Activated T-cell treated with anti-CD3 and anti-CD28 coated beads, Interleukin-2, amount 50 U/mL, for 24 hours (primary cell): Measurements from ENCODE around the gene OR4F17.
"Not testable (repeated sequence)": the region's sequence is repeated elsewhere in the genome, so short reads cannot be mapped to it uniquely, and the experiment has no call there.

Source experiments
- DNase-seq: peaks from one replicate; pipeline ENCODE4 v3.0.0-alpha.2; 2020
- H3K27ac Mint-ChIP-seq: 2 replicates; pipeline ENCODE4 v1.8.0; 2020; ENCODE audit warnings: mild to moderate bottlenecking, mixed read lengths
- H3K27me3 Mint-ChIP-seq: 2 replicates; pipeline ENCODE4 v1.8.0; 2020; ENCODE audit warnings: mixed read lengths
- H3K36me3 Mint-ChIP-seq: 2 replicates; pipeline ENCODE4 v1.8.0; 2020; ENCODE audit warnings: low read depth, mixed read lengths
- H3K4me1 Mint-ChIP-seq: 2 replicates; pipeline ENCODE4 v1.8.0; 2020; ENCODE audit warnings: low read depth, mixed read lengths
- H3K4me3 Mint-ChIP-seq: 2 replicates; pipeline ENCODE4 v1.8.0; 2020; ENCODE audit warnings: mild to moderate bottlenecking, moderate library complexity, mixed read lengths
- H3K9me3 Mint-ChIP-seq: 2 replicates; pipeline ENCODE4 v1.8.0; 2020; ENCODE audit warnings: mixed read lengths

OR4F17 gene, protein sequence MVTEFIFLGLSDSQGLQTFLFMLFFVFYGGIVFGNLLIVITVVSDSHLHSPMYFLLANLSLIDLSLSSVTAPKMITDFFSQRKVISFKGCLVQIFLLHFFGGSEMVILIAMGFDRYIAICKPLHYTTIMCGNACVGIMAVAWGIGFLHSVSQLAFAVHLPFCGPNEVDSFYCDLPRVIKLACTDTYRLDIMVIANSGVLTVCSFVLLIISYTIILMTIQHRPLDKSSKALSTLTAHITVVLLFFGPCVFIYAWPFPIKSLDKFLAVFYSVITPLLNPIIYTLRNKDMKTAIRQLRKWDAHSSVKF

DNA sequence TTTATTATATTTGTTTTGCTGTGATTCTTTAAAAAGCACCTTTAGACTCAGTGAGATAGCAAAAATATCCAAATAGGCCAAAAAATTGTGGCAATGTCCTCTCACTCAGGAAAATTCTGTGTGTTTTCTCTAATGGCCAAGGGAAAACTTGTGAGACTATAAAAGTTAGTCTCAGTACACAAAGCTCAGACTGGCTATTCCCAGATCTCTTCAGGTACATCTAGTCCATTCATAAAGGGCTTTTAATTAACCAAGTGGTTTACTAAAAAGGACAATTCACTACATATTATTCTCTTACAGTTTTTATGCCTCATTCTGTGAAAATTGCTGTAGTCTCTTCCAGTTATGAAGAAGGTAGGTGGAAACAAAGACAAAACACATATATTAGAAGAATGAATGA is at the start of gene OR4F17:
TSS of gene OR4F17 (plus strand) at position 301 of the 400 bp plus-strand sequence. CDS start 3,575 bp downstream, outside the sequence.
- H3K9me3 Mint-ChIP-seq, H3K4me3 Mint-ChIP-seq, H3K4me1 Mint-ChIP-seq, H3K27ac Mint-ChIP-seq, H3K27me3 Mint-ChIP-seq, DNase-seq, H3K36me3 Mint-ChIP-seq: not testable (repeated sequence)

DNA sequence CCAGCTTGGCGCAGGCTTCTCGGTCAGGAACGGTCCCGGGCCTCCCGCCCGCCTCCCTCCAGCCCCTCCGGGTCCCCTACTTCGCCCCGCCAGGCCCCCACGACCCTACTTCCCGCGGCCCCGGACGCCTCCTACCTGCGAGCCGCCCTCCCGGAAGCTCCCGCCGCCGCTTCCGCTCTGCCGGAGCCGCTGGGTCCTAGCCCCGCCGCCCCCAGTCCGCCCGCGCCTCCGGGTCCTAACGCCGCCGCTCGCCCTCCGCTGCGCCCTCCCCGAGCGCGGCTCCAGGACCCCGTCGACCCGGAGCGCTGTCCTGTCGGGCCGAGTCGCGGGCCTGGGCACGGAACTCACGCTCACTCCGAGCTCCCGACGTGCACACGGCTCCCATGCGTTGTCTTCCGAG is 36.1 kb upstream of the OR4F17 start:
- H3K4me1 Mint-ChIP-seq, H3K9me3 Mint-ChIP-seq, H3K27ac Mint-ChIP-seq, H3K36me3 Mint-ChIP-seq, H3K27me3 Mint-ChIP-seq, H3K4me3 Mint-ChIP-seq: not testable (repeated sequence)
- peak; percentile 79 for DNase-seq

DNA sequence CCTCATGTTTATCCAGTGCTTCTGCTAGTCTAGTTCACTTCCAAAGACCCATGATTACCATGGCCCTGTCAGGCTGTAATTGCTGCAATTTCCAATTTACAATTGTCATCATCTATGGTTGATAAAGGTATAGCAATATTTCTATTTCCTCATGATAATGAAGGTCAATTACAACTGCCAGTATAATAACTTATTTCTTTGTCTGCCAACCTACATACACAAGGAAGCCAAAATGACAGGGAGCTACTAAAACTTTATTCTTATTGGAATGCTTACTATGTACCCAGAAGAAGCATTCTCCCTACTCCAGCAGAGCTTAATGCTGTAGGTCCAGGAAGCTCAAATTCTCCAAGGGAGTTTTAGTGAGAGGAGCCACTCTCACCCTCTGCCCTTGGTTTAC is 24.0 kb upstream of the OR4F17 start:
- H3K27ac Mint-ChIP-seq, H3K36me3 Mint-ChIP-seq, DNase-seq, H3K4me1 Mint-ChIP-seq, H3K4me3 Mint-ChIP-seq, H3K27me3 Mint-ChIP-seq, H3K9me3 Mint-ChIP-seq: not testable (repeated sequence)

DNA sequence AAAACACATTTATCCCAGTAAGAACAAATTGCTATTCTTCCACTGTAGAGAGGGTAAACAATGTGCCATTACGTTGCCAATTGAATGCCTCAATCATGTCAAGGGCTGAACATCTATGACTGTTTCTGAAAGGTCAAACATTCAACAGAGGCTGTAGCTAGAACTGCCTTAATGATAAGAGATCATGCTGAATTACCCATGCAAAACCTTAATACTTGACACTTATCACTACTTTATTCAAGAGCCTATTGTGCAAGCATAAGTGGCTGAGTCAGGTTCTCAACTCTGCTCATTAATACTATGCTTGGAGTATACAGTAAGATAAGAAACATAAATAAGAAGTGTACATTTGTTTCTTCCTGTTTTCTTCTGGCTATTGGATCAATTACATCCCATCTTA is 23.3 kb upstream of the OR4F17 start:
- H3K27ac Mint-ChIP-seq, H3K4me3 Mint-ChIP-seq, H3K9me3 Mint-ChIP-seq, H3K36me3 Mint-ChIP-seq, H3K27me3 Mint-ChIP-seq, H3K4me1 Mint-ChIP-seq, DNase-seq: not testable (repeated sequence)

DNA sequence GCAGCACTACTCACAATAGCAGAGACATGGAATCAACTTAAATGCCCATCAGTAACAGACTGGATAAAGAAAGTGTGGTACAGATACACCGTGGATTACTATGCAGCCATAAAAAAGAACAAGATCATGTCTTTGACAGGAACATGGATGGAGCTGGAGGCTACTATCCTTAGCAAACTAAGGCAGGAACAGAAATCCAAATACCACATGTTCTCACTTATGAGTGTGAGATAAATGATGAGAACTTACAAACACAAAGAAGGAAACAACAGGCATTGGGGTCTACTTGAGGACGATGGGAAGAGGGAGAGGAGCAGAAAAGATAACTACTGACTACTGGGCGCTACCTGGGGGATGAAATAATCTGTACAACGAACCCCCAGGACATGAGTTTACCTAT is 16.2 kb upstream of the OR4F17 start:
- not testable (repeated sequence) for H3K9me3 Mint-ChIP-seq, H3K4me3 Mint-ChIP-seq, H3K36me3 Mint-ChIP-seq, DNase-seq, H3K4me1 Mint-ChIP-seq, H3K27ac Mint-ChIP-seq
- peaks cover 13% of the 10 kb centered on the region for H3K27me3 Mint-ChIP-seq

DNA sequence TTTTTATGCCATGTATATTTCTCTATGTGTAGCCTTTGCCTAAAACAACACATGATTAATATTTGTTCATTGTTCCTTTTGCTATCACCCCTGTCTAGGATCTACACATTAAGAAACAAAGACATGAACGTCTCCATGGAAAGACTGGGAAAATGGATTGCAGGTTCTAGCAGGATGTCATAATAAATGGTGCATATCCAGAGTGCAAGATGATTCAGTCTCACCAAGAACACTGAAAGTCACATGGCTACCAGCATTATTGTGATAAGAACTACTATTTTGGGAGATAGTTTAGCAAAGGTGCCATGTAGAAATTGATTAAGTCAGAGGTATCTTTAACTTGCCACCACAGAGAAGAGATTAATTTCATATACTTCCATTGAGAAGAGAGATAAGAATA is 12.1 kb upstream of the OR4F17 start:
- H3K4me1 Mint-ChIP-seq, H3K27me3 Mint-ChIP-seq, H3K9me3 Mint-ChIP-seq, H3K4me3 Mint-ChIP-seq, H3K36me3 Mint-ChIP-seq, H3K27ac Mint-ChIP-seq, DNase-seq: not testable (repeated sequence)

DNA sequence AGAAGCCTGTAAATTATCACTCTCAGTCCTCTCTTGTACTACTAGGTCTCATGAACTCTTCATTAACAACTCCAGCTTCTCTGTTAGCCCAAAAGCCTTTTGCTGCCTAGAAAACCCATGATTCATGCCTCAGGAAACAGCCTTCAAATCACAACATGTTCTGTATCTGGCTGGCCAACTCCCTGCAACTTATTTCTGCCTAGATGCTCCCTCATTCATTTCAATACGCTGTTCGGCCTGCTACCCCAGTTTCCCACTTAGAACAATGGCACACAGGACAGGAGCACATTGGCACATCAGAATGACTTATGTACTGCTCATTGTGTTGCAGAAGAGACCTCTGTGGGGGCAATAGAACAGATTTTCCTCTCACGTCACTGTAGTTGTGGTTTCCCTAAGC is 9.3 kb upstream of the OR4F17 start:
- H3K4me1 Mint-ChIP-seq: not testable (repeated sequence)

DNA sequence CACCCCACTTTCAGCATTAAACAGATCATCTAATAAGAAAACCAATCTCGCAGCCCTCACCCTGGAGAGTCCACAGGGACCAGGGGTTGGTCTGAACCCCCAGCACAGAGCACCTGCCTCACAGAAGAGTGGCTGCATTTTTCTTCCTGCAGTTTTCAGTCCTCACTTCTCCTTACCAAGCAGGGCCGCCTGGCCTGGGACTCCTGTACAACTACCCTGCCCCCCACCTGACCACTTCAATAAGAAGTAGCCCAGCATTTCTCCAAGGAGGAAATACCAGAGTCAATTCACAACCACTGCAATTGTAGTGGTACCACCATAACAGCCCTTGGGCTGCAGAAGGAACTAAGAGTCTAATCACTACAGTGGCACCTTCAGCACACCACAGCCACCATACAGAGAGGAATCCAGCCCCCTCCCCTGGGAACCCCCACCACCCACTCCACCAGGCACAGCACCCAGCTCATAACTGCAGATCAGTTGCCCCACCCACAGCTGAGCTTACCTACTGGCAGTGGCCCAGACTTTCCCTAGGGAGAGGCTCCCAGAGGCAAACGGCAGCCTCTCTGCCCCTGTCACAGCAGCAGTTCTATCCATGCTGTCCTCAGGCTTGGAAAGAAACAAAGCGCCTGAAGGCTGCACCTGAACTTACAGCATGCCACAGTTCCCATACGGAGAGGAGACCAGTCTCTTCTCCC is 13.7 kb downstream of the OR4F17 start:
- H3K4me3 Mint-ChIP-seq, DNase-seq, H3K36me3 Mint-ChIP-seq, H3K9me3 Mint-ChIP-seq, H3K27me3 Mint-ChIP-seq, H3K4me1 Mint-ChIP-seq, H3K27ac Mint-ChIP-seq: not testable (repeated sequence)

More for the DNA sequence above, 9.3 kb upstream of the OR4F17 start:
- not testable (repeated sequence) for H3K36me3 Mint-ChIP-seq, H3K4me3 Mint-ChIP-seq, H3K9me3 Mint-ChIP-seq, H3K27ac Mint-ChIP-seq, H3K27me3 Mint-ChIP-seq, DNase-seq
